ENCODE results near the gene GTF2I. TPM values are rescaled to one million over a fixed set of nuclear protein-coding genes. Genes with fewer than 3 reads are reported as not detected.

GTF2I gene
- total and polyA plus RNA-seq, 7 experiments from 2014 or later: 51.1 to 177 (median 140) TPM

DNA sequence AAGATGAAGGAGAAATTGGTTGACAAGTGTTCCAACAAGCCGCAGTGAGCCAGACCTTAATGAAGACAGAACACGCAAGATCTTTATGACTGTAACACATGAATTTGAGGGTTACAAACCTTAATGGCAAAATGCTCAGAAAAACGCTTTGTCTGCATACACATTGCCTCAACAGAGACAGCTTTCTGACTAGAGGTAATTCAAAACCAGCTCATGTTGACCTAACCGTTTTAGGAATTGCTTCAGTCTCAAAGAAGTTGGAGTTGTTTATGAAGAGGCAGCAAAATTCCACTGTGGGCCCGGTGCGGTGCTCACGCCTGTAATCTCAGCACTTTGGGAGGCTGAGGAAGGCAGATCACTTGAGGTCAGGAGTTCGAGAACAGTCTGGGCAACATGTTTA lies 2.2 kb upstream of the GTF2I start:
- Histone ChIP-seq H3K4me1 (ENCODE audit: control insufficient read depth in 2 of 2, insufficient read depth in 2 of 2, low read length in 2 of 2) (peaks cover 14 to 16% of the 10 kb centered on the region in 2 donors), H3K27me3 (ENCODE audit: control insufficient read depth in 2 of 2, insufficient read depth in 2 of 2, low read length in 2 of 2) (no peaks in the 10 kb centered on the region), H3K36me3 (ENCODE audit: control insufficient read depth in 2 of 3, insufficient read depth in 3 of 3, low read length in 3 of 3) (peaks cover 0 to 3% (median 0%) of the 10 kb centered on the region in 3 experiments), H3K9me3 (ENCODE audit: control insufficient read depth in 2 of 3, low read length in 3 of 3) (no peaks in the 10 kb centered on the region), H3K27ac (ENCODE audit: low read depth, low read length) (peak overlapping the region; percentile 41), H3K4me3 (ENCODE audit: low read length) (no peak overlapping the region)
- Mint-ChIP-seq H3K9me3 (peaks cover 0 to 3% (median 0%) of the 10 kb centered on the region in 11 donors), H3K27me3 (peaks cover 0 to 2% (median 0%) of the 10 kb centered on the region in 5 donors), H3K36me3 (peaks cover 0 to 4% (median 0%) of the 10 kb centered on the region in 5 donors), H3K4me1 (peaks cover 25 to 50% (median 43%) of the 10 kb centered on the region in 7 donors), H3K4me3 (peak overlapping the region; percentile 42 to 97 (median 94)), H3K27ac (peak overlapping the region; percentile 61 to 98 (median 94))
- no peak for DNase-seq
- intact Hi-C loops (cut with micrococcal nuclease): loop anchor here (5.0 to 10.0 kb wide), 6 partner anchors 403 to 1702 kb away; partner anchors contain the start of genes YWHAG (in 2 of the 2), ABHD11 (in 1 of the 2), EIF4H (in 1 of the 2) and HIP1 (in 1 of the 2)
- ATAC-seq: no peak
- CTCF ChIA-PET: no interaction called here
- POLR2A ChIA-PET: interaction anchor here (0.9 to 1.7 kb wide), 6 partner anchors 8 to 217 kb away, joined by 3 to 5 read pairs (median 4); no protein-coding TSS in a partner anchor

- Histone ChIP-seq H3K27me3 (ENCODE audit: control insufficient read depth in 2 of 2, insufficient read depth in 2 of 2, low read length in 2 of 2) (no peaks in the 10 kb centered on the region), H3K9me3 (ENCODE audit: control insufficient read depth in 2 of 3, low read length in 3 of 3) (no peaks in the 10 kb centered on the region), H3K36me3 (ENCODE audit: control insufficient read depth in 2 of 3, insufficient read depth in 3 of 3, low read length in 3 of 3) (peaks cover 0 to 3% (median 0%) of the 10 kb centered on the region in 3 experiments), H3K27ac (ENCODE audit: low read depth, low read length) (peak overlapping the region; percentile 41), H3K4me3 (ENCODE audit: low read length) (peak overlapping the region; percentile 96), H3K4me1 (ENCODE audit: control insufficient read depth in 2 of 2, insufficient read depth in 2 of 2, low read length in 2 of 2) (peaks cover 10 to 19% of the 10 kb centered on the region in 2 donors)
- Mint-ChIP-seq H3K4me3 (peak overlapping the region; percentile 90 to 97 (median 94)), H3K27me3 (peaks cover 0 to 2% (median 0%) of the 10 kb centered on the region in 5 donors), H3K4me1 (peaks cover 26 to 50% (median 44%) of the 10 kb centered on the region in 7 donors), H3K36me3 (peaks cover 0 to 6% (median 0%) of the 10 kb centered on the region in 5 donors), H3K9me3 (peaks cover 0 to 3% (median 0%) of the 10 kb centered on the region in 11 donors), H3K27ac (peak overlapping the region; percentile 86 to 98 (median 94))
- ATAC-seq: no peak
- intact Hi-C loops (cut with micrococcal nuclease): loop anchor here (1.0 to 10.0 kb wide), 11 partner anchors 17 to 1701 kb away; partner anchors contain the start of genes EIF4H (in 2 of the 2), YWHAG (in 2 of the 2), ABHD11 (in 1 of the 2) and GTF2IRD1 (in 1 of the 2)
- CTCF ChIA-PET: no interaction called here
- POLR2A ChIA-PET: interaction anchor here (0.6 to 1.3 kb wide), 7 partner anchors 8 to 218 kb away, joined by 3 to 5 read pairs (median 4); no protein-coding TSS in a partner anchor
- DNase-seq: peak in 3 of 9 donors; percentile 18 to 20 (median 20)
Observed at GRCh38 chr7:74655768-74656440, 1.6 kb upstream of the GTF2I start.

GRCh38 chr7:74656441-74656836 lies 1.1 kb upstream of the GTF2I start:
- Histone ChIP-seq H3K4me3 (ENCODE audit: low read length) (peak overlapping the region; percentile 96), H3K9me3 (ENCODE audit: control insufficient read depth in 2 of 3, low read length in 3 of 3) (no peaks in the 10 kb centered on the region), H3K4me1 (ENCODE audit: control insufficient read depth in 2 of 2, insufficient read depth in 2 of 2, low read length in 2 of 2) (peaks cover 12 to 21% of the 10 kb centered on the region in 2 donors), H3K36me3 (ENCODE audit: control insufficient read depth in 2 of 3, insufficient read depth in 3 of 3, low read length in 3 of 3) (peaks cover 0 to 3% (median 0%) of the 10 kb centered on the region in 3 experiments), H3K27ac (ENCODE audit: low read depth, low read length) (peak overlapping the region; percentile 77), H3K27me3 (ENCODE audit: control insufficient read depth in 2 of 2, insufficient read depth in 2 of 2, low read length in 2 of 2) (no peaks in the 10 kb centered on the region)
- DNase-seq (peak in 7 of 9 donors; percentile 33 to 83 (median 40)), ATAC-seq (no peak)
- ChIA-PET CTCF (no interaction called here), POLR2A (interaction anchor here (0.6 to 1.2 kb wide), 5 partner anchors 8 to 48 kb away, joined by 3 to 5 read pairs (median 3); no protein-coding TSS in a partner anchor)
- Mint-ChIP-seq H3K27ac (peak overlapping the region; percentile 86 to 98 (median 94)), H3K27me3 (peaks cover 0 to 2% (median 0%) of the 10 kb centered on the region in 5 donors), H3K4me1 (peaks cover 30 to 53% (median 45%) of the 10 kb centered on the region in 7 donors), H3K9me3 (peaks cover 0 to 3% (median 0%) of the 10 kb centered on the region in 11 donors), H3K36me3 (peaks cover 0 to 6% (median 0%) of the 10 kb centered on the region in 5 donors), H3K4me3 (peak overlapping the region; percentile 90 to 97 (median 94))
- intact Hi-C loops (cut with micrococcal nuclease): loop anchor here (1.0 to 10.0 kb wide), 11 partner anchors 16 to 1701 kb away; partner anchors contain the start of genes EIF4H (in 2 of the 2), YWHAG (in 2 of the 2), ABHD11 (in 1 of the 2) and GTF2IRD1 (in 1 of the 2)

GRCh38 chr7:74656837-74657691 lies 454 bp upstream of the GTF2I start:
- Mint-ChIP-seq H3K9me3 (peaks cover 0 to 3% (median 0%) of the 10 kb centered on the region in 11 donors), H3K27ac (peak overlapping the region; percentile 86 to 98 (median 94)), H3K4me3 (peak overlapping the region; percentile 90 to 97 (median 94)), H3K36me3 (peaks cover 0 to 6% (median 0%) of the 10 kb centered on the region in 5 donors), H3K4me1 (peaks cover 35 to 55% (median 43%) of the 10 kb centered on the region in 7 donors), H3K27me3 (peaks cover 0 to 2% (median 0%) of the 10 kb centered on the region in 5 donors)
- H3K27me3 ChIP-seq (ENCODE audit: control insufficient read depth in 2 of 2, insufficient read depth in 2 of 2, low read length in 2 of 2): no peaks in the 10 kb centered on the region
- H3K27ac ChIP-seq (ENCODE audit: low read depth, low read length): peak overlapping the region; percentile 89
- H3K4me1 ChIP-seq (ENCODE audit: control insufficient read depth in 2 of 2, insufficient read depth in 2 of 2, low read length in 2 of 2): peaks cover 12 to 21% of the 10 kb centered on the region in 2 donors
- POLR2A ChIA-PET: interaction anchor here (0.6 to 0.8 kb wide), 6 partner anchors 9 to 244 kb away, joined by 3 to 4 read pairs (median 3); no protein-coding TSS in a partner anchor
- no peaks in the 10 kb centered on the region for H3K9me3 ChIP-seq (ENCODE audit: control insufficient read depth in 2 of 3, low read length in 3 of 3)
- peaks cover 0 to 3% (median 0%) of the 10 kb centered on the region in 3 experiments for H3K36me3 ChIP-seq (ENCODE audit: control insufficient read depth in 2 of 3, insufficient read depth in 3 of 3, low read length in 3 of 3)
- intact Hi-C loops (cut with micrococcal nuclease): loop anchor here (1.0 to 10.0 kb wide), 12 partner anchors 16 to 1700 kb away; partner anchors contain the start of genes EIF4H (in 2 of the 2), RFC2 (in 2 of the 2), YWHAG (in 2 of the 2) and ABHD11 (in 1 of the 2)
- ATAC-seq (peak; percentile 88), DNase-seq (peak; percentile 94 to 97 (median 97))
- CTCF ChIA-PET: no interaction called here
- peak overlapping the region; percentile 96 for H3K4me3 ChIP-seq (ENCODE audit: low read length)

DNA sequence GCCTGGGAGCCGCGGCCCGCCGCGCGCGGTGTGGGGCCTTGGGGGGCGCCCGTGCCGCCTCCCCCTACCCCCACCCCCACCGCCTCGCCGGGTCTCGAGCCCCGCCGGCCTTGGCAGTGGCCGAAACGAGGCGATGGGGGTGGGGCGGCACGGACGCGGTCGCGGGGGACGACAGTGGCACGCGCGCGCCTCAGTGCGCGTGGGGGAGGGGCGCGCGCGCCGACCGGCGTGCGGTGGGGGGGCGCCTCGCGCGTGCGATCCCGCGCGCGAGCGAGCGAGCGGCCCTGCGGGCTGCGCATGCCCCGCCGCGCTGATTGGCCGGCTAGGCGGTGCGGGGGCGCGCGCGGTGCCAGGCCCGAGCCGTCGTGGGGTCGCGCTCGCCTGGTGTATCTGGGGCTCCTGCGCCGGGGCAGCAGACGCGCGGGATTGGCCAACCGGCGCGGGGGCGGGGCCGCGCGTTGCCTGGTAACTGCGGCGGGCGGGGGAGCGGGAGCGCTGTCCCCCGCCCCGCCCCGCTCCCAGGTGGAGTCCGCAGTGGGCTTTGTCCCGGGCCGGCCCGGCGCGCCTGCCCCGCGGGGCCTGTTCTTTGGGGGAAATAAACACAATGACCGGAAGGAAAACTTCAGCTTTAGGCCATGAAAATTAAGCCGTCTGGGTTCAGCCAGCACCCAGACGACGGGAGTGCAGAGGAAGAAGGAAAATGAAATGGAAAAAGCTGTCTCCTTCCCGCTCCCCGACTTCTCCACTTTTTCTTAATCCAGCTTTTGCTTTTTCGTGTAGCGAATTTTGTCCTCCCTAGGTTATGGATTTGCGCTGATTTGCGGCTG lies 873 bp downstream of the GTF2I start:
- peaks cover 0 to 6% (median 0%) of the 10 kb centered on the region in 5 donors for H3K36me3 Mint-ChIP-seq
- H3K27me3 ChIP-seq (ENCODE audit: control insufficient read depth in 2 of 2, insufficient read depth in 2 of 2, low read length in 2 of 2): no peaks in the 10 kb centered on the region
- peak overlapping the region; percentile 77 to 91 (median 85) for H3K4me3 Mint-ChIP-seq
- H3K4me1 ChIP-seq (ENCODE audit: control insufficient read depth in 2 of 2, insufficient read depth in 2 of 2, low read length in 2 of 2): peaks cover 12 to 21% of the 10 kb centered on the region in 2 donors
- CTCF ChIA-PET: no interaction called here
- peak overlapping the region; percentile 72 to 92 (median 88) for H3K27ac Mint-ChIP-seq
- peak overlapping the region; percentile 63 for H3K4me3 ChIP-seq (ENCODE audit: low read length)
- peak; percentile 77 to 94 (median 79) for DNase-seq
- H3K9me3 Mint-ChIP-seq: peaks cover 0 to 3% (median 0%) of the 10 kb centered on the region in 11 donors
- peaks cover 35 to 64% (median 50%) of the 10 kb centered on the region in 7 donors for H3K4me1 Mint-ChIP-seq
- POLR2A ChIA-PET: interaction anchor here (0.6 to 1.0 kb wide), 6 partner anchors 14 to 484 kb away, joined by 3 to 7 read pairs (median 4); partner anchors contain the start of gene EIF4H
- H3K9me3 ChIP-seq (ENCODE audit: control insufficient read depth in 2 of 3, low read length in 3 of 3): no peaks in the 10 kb centered on the region
- peaks cover 0 to 2% (median 0%) of the 10 kb centered on the region in 5 donors for H3K27me3 Mint-ChIP-seq
- ATAC-seq: peak; percentile 76
- intact Hi-C loops (cut with micrococcal nuclease): loop anchor here (1.0 to 10.0 kb wide), 9 partner anchors 8 to 1699 kb away; partner anchors contain the start of genes YWHAG (in 2 of the 2), ABHD11 (in 1 of the 2), EIF4H (in 1 of the 2) and HIP1 (in 1 of the 2)
- peaks cover 0 to 3% (median 0%) of the 10 kb centered on the region in 3 experiments for H3K36me3 ChIP-seq (ENCODE audit: control insufficient read depth in 2 of 3, insufficient read depth in 3 of 3, low read length in 3 of 3)
- peak overlapping the region; percentile 89 for H3K27ac ChIP-seq (ENCODE audit: low read depth, low read length)

Measured in naive thymus-derived CD4-positive, alpha-beta T cell (primary cell).